Neuronal stem cell (in vitro differentiated cells): ENCODE data around the gene SNAPC5.
"Not testable (repeated sequence)": the region's sequence is repeated elsewhere in the genome, so short reads cannot be mapped to it uniquely, and the experiment has no call there.

ENCODE experiments used
- DNase-seq: peaks from one replicate; pipeline ENCODE4 v3.0.0-alpha.2; 2013; ENCODE audit warnings: low spot score
- H2AFZ ChIP-seq: one replicate; pipeline ENCODE4 v1.6.1; 2013; ENCODE audit warnings: mild to moderate bottlenecking, low read length, inconsistent platforms
- H2AK5ac ChIP-seq: 2 replicates; pipeline ENCODE4 v1.6.1; 2013; ENCODE audit warnings: low read depth, mild to moderate bottlenecking, inconsistent platforms, low read length, moderate library complexity, mixed read lengths
- H2BK120ac ChIP-seq: 2 replicates; pipeline ENCODE4 v1.6.1; 2013; ENCODE audit warnings: low read depth, mild to moderate bottlenecking, inconsistent platforms, low read length, moderate library complexity, mixed read lengths
- H2BK12ac ChIP-seq: one replicate; pipeline ENCODE4 v1.6.1; 2013; ENCODE audit warnings: low read length, inconsistent platforms
- H2BK15ac ChIP-seq: 2 replicates; pipeline ENCODE4 v1.6.1; 2013; ENCODE audit warnings: mild to moderate bottlenecking, low read length, inconsistent platforms, mixed read lengths
- H2BK5ac ChIP-seq: one replicate; pipeline ENCODE4 v1.6.1; 2013; ENCODE audit warnings: inconsistent platforms, mild to moderate bottlenecking, low read length, moderate library complexity
- H3K14ac ChIP-seq: one replicate; pipeline ENCODE4 v1.6.1; 2013; ENCODE audit warnings: low read length, inconsistent platforms
- H3K18ac ChIP-seq: 2 replicates; pipeline ENCODE4 v1.6.1; 2013; ENCODE audit warnings: low read length, inconsistent platforms
- H3K23ac ChIP-seq: 2 replicates; pipeline ENCODE4 v1.6.1; 2013; ENCODE audit warnings: low read depth, mild to moderate bottlenecking, mixed read lengths, low read length, inconsistent platforms; ENCODE audit not compliant: poor library complexity
- H3K27ac ChIP-seq: replicated peaks from 3 replicates; pipeline ENCODE4 v1.5.1; 2013; ENCODE audit warnings: low read length, inconsistent platforms
- H3K27me3 ChIP-seq, 3 experiments: 2 replicates each; pipeline ENCODE4 v1.6.1; 2013; ENCODE audit warnings: low read length in 3 of 3, mild to moderate bottlenecking in 2 of 3, inconsistent platforms in 1 of 3, low read depth in 1 of 3, mixed read lengths in 1 of 3, moderate library complexity in 1 of 3; ENCODE audit not compliant: control insufficient read depth in 3 of 3, insufficient read depth in 3 of 3
- H3K36me3 ChIP-seq, 2 donors: replicated peaks in 1 of 2; 2 replicates each; pipeline ENCODE4 v1.6.1; 2013; ENCODE audit warnings: low read length in 2 of 2; ENCODE audit not compliant: control insufficient read depth in 2 of 2, insufficient read depth in 2 of 2
- H3K4ac ChIP-seq: 2 replicates; pipeline ENCODE4 v1.6.1; 2013; ENCODE audit warnings: inconsistent platforms, mild to moderate bottlenecking, low read length, moderate library complexity
- H3K4me1 ChIP-seq, 2 donors: 1 replicate in 1 of 2; 2 replicates in 1 of 2; pipeline ENCODE4 v1.6.1; 2013; ENCODE audit warnings: low read length in 2 of 2, low read depth in 1 of 2; ENCODE audit not compliant: control insufficient read depth in 2 of 2, insufficient read depth in 1 of 2
- H3K4me2 ChIP-seq: one replicate; pipeline ENCODE4 v1.6.1; 2013; ENCODE audit warnings: mild to moderate bottlenecking, low read length, inconsistent platforms; ENCODE audit not compliant: insufficient read depth, poor library complexity, severe bottlenecking
- H3K4me3 ChIP-seq, 2 donors: 2 replicates each; pipeline ENCODE4 v1.5.1; 2013; ENCODE audit warnings: low read length in 2 of 2, mild to moderate bottlenecking in 2 of 2, inconsistent platforms in 1 of 2, moderate library complexity in 1 of 2
- H3K79me1 ChIP-seq: one replicate; pipeline ENCODE4 v1.6.1; 2013; ENCODE audit warnings: low read depth, mild to moderate bottlenecking, inconsistent platforms, low read length, moderate library complexity
- H3K9ac ChIP-seq: one replicate; pipeline ENCODE4 v1.6.1; 2013; ENCODE audit warnings: mild to moderate bottlenecking, low read depth, low read length, inconsistent platforms; ENCODE audit not compliant: poor library complexity
- H3K9me3 ChIP-seq, 2 donors: replicated peaks in 1 of 2; 2 replicates each; pipeline versions ENCODE3 to v1.6.1; 2013; ENCODE audit warnings: low read length in 2 of 2, mild to moderate bottlenecking in 2 of 2, inconsistent platforms in 1 of 2, low read depth in 1 of 2, mixed read lengths in 1 of 2, moderate library complexity in 1 of 2; ENCODE audit not compliant: control insufficient read depth in 2 of 2, insufficient read depth in 1 of 2
- H4K8ac ChIP-seq: one replicate; pipeline ENCODE4 v1.6.1; 2013; ENCODE audit warnings: low read depth, mild to moderate bottlenecking, inconsistent platforms, low read length, moderate library complexity
- H4K91ac ChIP-seq: one replicate; pipeline ENCODE4 v1.6.1; 2013; ENCODE audit warnings: low read length, low read depth, mild to moderate bottlenecking, inconsistent platforms; ENCODE audit not compliant: poor library complexity
- WGBS, 2 donors: extraction: QIAGEN DNeasy Blood & Tissue Kit; methylation state at CpG; one replicate each; pipeline ENCODE4 v1.1.7; 2013; ENCODE audit warnings: missing lambda C conversion rate in 2 of 2, mixed read lengths in 1 of 2; ENCODE audit not compliant: insufficient read length in 2 of 2, insufficient replicate concordance in 1 of 2; ENCODE audit errors: extremely low coverage in 2 of 2; 5-methylcytosine and 5-hydroxymethylcytosine counted together

The SNAPC5 gene

GRCh38 chr15:66503780-66504562, 6.4 kb upstream of the SNAPC5 start:
- H3K9ac ChIP-seq = peak overlapping the region; percentile 71
- H2BK15ac ChIP-seq = no peak overlapping the region
- H2BK5ac ChIP-seq = no peak overlapping the region
- H3K4me3 ChIP-seq = peak overlapping the region; percentile 81 to 86
- H3K23ac ChIP-seq = no peak overlapping the region
- H3K4me2 ChIP-seq = peak overlapping the region; percentile 63
- no peak overlapping the region for H2BK120ac ChIP-seq
- H3K9me3 ChIP-seq = no peaks in the 10 kb centered on the region
- no peak overlapping the region for H3K14ac ChIP-seq
- no peaks in the 10 kb centered on the region for H3K27me3 ChIP-seq
- H2AFZ ChIP-seq = no peak overlapping the region
- H2BK12ac ChIP-seq = no peak overlapping the region
- WGBS, 2 donors = no CpG with 5 or more reads among the region's 12 CpGs
- H4K8ac ChIP-seq = no peak overlapping the region
- no peak for DNase-seq
- no peak overlapping the region for H3K18ac ChIP-seq
- H3K4me1 ChIP-seq = peaks cover 4 to 12% of the 10 kb centered on the region in 2 donors
- H3K4ac ChIP-seq = no peak overlapping the region
- H3K79me1 ChIP-seq = no peaks in the 10 kb centered on the region
- H3K36me3 ChIP-seq = peaks cover 27 to 53% of the 10 kb centered on the region in 2 donors
- no peak overlapping the region for H3K27ac ChIP-seq
- no peak overlapping the region for H4K91ac ChIP-seq
- no peak overlapping the region for H2AK5ac ChIP-seq

GRCh38 chr15:66503041-66503648, 5.6 kb upstream of the SNAPC5 start:
- H3K36me3 ChIP-seq = peaks cover 31 to 57% of the 10 kb centered on the region in 2 donors
- WGBS, 2 donors = no CpG with 5 or more reads among the region's 13 CpGs

GRCh38 chr15:66502491-66502890, 4.9 kb upstream of the SNAPC5 start:
- no peak for DNase-seq
- Histone ChIP-seq H4K91ac (no peak overlapping the region), H2BK15ac (no peak overlapping the region), H2BK120ac (no peak overlapping the region), H3K4me3 (peak overlapping the region in 1 of 2 donors; percentile 9), H2AK5ac (no peak overlapping the region), H2BK5ac (no peak overlapping the region), H2AFZ (no peak overlapping the region), H3K79me1 (no peaks in the 10 kb centered on the region), H3K4ac (no peak overlapping the region), H3K4me2 (no peak overlapping the region), H3K27ac (no peak overlapping the region), H3K23ac (no peak overlapping the region), H3K36me3 (peaks cover 31 to 61% of the 10 kb centered on the region in 2 donors), H4K8ac (no peak overlapping the region), H2BK12ac (no peak overlapping the region), H3K9me3 (no peaks in the 10 kb centered on the region), H3K18ac (no peak overlapping the region), H3K4me1 (peaks cover 4 to 12% of the 10 kb centered on the region in 2 donors), H3K9ac (no peak overlapping the region), H3K14ac (no peak overlapping the region), H3K27me3 (no peaks in the 10 kb centered on the region)
- WGBS, 2 donors = no CpG with 5 or more reads among the region's 10 CpGs

More at GRCh38 chr15:66503041-66503648, 5.6 kb upstream of the SNAPC5 start:
- not testable (repeated sequence) for H3K9me3 ChIP-seq, H3K18ac ChIP-seq, H2AK5ac ChIP-seq, DNase-seq, H3K9ac ChIP-seq, H3K14ac ChIP-seq, H2BK15ac ChIP-seq, H3K27me3 ChIP-seq, H3K27ac ChIP-seq, H3K23ac ChIP-seq, H2BK5ac ChIP-seq, H2BK120ac ChIP-seq, H4K91ac ChIP-seq, H3K4ac ChIP-seq, H4K8ac ChIP-seq, H2BK12ac ChIP-seq, H3K79me1 ChIP-seq, H2AFZ ChIP-seq
- peak overlapping the region in 1 of 2 donors; percentile 81 for H3K4me3 ChIP-seq
- H3K4me2 ChIP-seq = peak overlapping the region; percentile 26
- peaks cover 4 to 12% of the 10 kb centered on the region in 2 donors for H3K4me1 ChIP-seq

- peaks cover 6 to 18% of the 10 kb centered on the region in 2 donors for H3K4me1 ChIP-seq
- not testable (repeated sequence) for DNase-seq, H2BK15ac ChIP-seq, H4K91ac ChIP-seq, H2AFZ ChIP-seq, H3K14ac ChIP-seq, H3K18ac ChIP-seq, H2BK5ac ChIP-seq, H2AK5ac ChIP-seq, H3K4ac ChIP-seq, H3K79me1 ChIP-seq, H3K23ac ChIP-seq, H4K8ac ChIP-seq, H2BK120ac ChIP-seq, H3K4me3 ChIP-seq, H3K9ac ChIP-seq, H2BK12ac ChIP-seq, H3K9me3 ChIP-seq, H3K4me2 ChIP-seq, H3K27ac ChIP-seq, H3K27me3 ChIP-seq
- H3K36me3 ChIP-seq = peaks cover 31 to 76% of the 10 kb centered on the region in 2 donors
- WGBS, 2 donors = no CpG with 5 or more reads among the region's 7 CpGs
These were observed 2.8 kb upstream of the SNAPC5 start for GRCh38 chr15:66500346-66500745.
